T1000 (cell line): ENCODE results near the gene TNMD.

Experiments used
- DNase-seq: peaks from one replicate; lab custom pipeline; 2025; ENCODE audit warnings: mixed read lengths; lab: John Stamatoyannopoulos, UW

The TNMD gene

GRCh38 chrX:100643956-100644860 is 59.5 kb downstream of the TNMD start, which contains the start of gene SRPX2:
TSS of gene SRPX2 (plus strand) at chrX:100644199. CDS start at chrX:100646323, 2,124 bp downstream.
- peak; percentile 2 for DNase-seq

GRCh38 chrX:100645106-100645505 is 60.4 kb downstream of the TNMD start:
- DNase-seq = no peak

GRCh38 chrX:100647095-100647494 is 62.4 kb downstream of the TNMD start:
- DNase-seq = no peak

- DNase-seq = no peak
Measured at GRCh38 chrX:100647739-100648138, 63.0 kb downstream of the TNMD start.

- DNase-seq = no peak
Measured at GRCh38 chrX:100648458-100649417, 64.0 kb downstream of the TNMD start.
